OCI-LY3 (cell line): Measurements from ENCODE around the gene NOS2.
"Not testable (repeated sequence)": the region's sequence is repeated elsewhere in the genome, so short reads cannot be mapped to it uniquely, and the experiment has no call there.

Experiments used
- H2AFZ ChIP-seq: fragments of 200-600, 300-600 bp; shearing (Covaris generic); 2 replicates; pipeline ENCODE4 v1.6.0; 2014; ENCODE audit warnings: antibody characterized with exemption, low read depth, low read length
- H3K27ac ChIP-seq: fragments of 200-600, 300-600 bp; sonication (generic); 2 replicates; pipeline ENCODE4 v1.5.1; 2014; ENCODE audit warnings: mild to moderate bottlenecking, low read length, moderate library complexity, mixed read lengths
- H3K27me3 ChIP-seq: fragments of 200-600, 300-600 bp; sonication (generic); 2 replicates; pipeline ENCODE4 v1.6.1; 2014; ENCODE audit warnings: low read depth, low read length, mixed read lengths
- H3K36me3 ChIP-seq: fragments of 200-600, 300-600 bp; sonication (generic); replicated peaks from 2 replicates; pipeline ENCODE3; 2014; ENCODE audit warnings: low read depth, low read length, mixed read lengths
- H3K4me1 ChIP-seq: fragments of 300-600, 200-600 bp; sonication (generic); 2 replicates; pipeline ENCODE4 v1.6.1; 2014; ENCODE audit warnings: low read length, mixed read lengths
- H3K4me2 ChIP-seq: fragments of 200-600, 300-600 bp; sonication (generic); 2 replicates; pipeline ENCODE4 v1.6.1; 2014; ENCODE audit warnings: low read length, mixed read lengths
- H3K4me3 ChIP-seq: fragments of 300-600, 200-600 bp; sonication (generic); 2 replicates; pipeline ENCODE4 v1.5.1; 2014; ENCODE audit warnings: antibody characterized with exemption, mild to moderate bottlenecking, low read length, moderate library complexity
- H3K79me2 ChIP-seq: fragments of 300-600, 200-600 bp; shearing (Covaris generic); 2 replicates; pipeline ENCODE4 v1.6.1; 2014; ENCODE audit warnings: mild to moderate bottlenecking, low read length, mixed read lengths
- H3K9ac ChIP-seq: fragments of 300-600, 200-600 bp; shearing (Covaris generic); 2 replicates; pipeline ENCODE4 v1.6.0; 2014; ENCODE audit warnings: mild to moderate bottlenecking, low read length, moderate library complexity
- H3K9me3 ChIP-seq: fragments of 200-600, 300-600 bp; shearing (Covaris generic); 2 replicates; pipeline ENCODE4 v1.6.1; 2014; ENCODE audit warnings: low read length, mixed read lengths; ENCODE audit not compliant: insufficient read depth
- H4K20me1 ChIP-seq: fragments of 200-600, 300-600 bp; sonication (generic); 2 replicates; pipeline ENCODE4 v1.6.1; 2016; ENCODE audit warnings: low read length, mixed read lengths; ENCODE audit not compliant: insufficient read depth
- CTCF ChIP-seq: fragments of 200-600, 300-600 bp; sonication (generic); IDR thresholded peaks from 2 replicates; pipeline ENCODE4 v1.5.1; 2014; ENCODE audit warnings: antibody characterized with exemption, low read length, low read depth
- EZH2phosphoT487 ChIP-seq: fragments of 200-600 bp; shearing (Covaris generic); IDR thresholded peaks from 2 replicates; pipeline ENCODE4 v1.6.1; 2018; ENCODE audit warnings: antibody characterized with exemption, mixed run types, low read depth

NOS2 gene

DNA sequence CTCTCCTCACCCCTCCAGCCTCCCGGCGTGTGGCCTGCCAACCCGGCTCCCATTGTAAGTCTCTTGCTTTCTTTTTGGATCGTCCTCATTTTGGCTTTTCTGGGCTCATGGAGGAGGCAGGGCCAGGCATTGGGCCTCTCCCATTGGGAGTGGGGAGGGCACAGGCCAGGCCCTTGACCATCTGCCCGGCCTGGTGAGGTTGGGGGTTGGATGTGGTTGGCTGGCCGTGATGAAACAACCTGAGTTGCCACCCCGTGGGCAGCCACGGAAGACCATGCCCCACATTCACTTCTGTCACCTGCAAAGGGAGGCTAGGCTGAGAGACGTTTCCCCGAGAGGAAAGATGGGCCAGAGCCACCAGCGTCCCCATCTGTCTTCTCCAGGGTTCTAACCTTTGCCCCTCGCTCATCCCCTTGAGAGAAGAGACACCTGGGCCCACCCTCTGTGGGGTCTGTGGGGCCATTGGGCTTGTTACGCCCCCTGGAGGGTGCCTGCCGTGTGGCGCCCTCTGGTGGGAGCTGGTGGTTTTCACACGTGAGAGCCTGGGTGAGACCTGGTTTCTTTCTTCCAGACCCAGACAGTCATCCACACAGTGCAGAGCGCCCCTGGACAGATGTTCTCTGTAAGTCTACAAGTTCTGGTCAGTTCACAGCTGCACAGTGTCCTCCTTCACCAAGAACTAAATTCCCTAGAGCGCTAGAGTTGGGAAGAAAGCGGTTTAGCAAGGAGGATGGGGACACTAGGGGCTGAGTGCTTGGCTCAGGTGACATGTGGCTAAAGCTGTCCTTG lies 47.3 kb downstream of the NOS2 start:
- not testable (repeated sequence) for H4K20me1 ChIP-seq, H3K4me3 ChIP-seq, H3K79me2 ChIP-seq, H3K36me3 ChIP-seq, H3K4me2 ChIP-seq, H3K27me3 ChIP-seq, H3K4me1 ChIP-seq, H2AFZ ChIP-seq, H3K9ac ChIP-seq, H3K27ac ChIP-seq, H3K9me3 ChIP-seq
- 0 out of 2 replicates have a peak, but pooled peaks have one; percentile 7 for TF ChIP-seq CTCF

DNA sequence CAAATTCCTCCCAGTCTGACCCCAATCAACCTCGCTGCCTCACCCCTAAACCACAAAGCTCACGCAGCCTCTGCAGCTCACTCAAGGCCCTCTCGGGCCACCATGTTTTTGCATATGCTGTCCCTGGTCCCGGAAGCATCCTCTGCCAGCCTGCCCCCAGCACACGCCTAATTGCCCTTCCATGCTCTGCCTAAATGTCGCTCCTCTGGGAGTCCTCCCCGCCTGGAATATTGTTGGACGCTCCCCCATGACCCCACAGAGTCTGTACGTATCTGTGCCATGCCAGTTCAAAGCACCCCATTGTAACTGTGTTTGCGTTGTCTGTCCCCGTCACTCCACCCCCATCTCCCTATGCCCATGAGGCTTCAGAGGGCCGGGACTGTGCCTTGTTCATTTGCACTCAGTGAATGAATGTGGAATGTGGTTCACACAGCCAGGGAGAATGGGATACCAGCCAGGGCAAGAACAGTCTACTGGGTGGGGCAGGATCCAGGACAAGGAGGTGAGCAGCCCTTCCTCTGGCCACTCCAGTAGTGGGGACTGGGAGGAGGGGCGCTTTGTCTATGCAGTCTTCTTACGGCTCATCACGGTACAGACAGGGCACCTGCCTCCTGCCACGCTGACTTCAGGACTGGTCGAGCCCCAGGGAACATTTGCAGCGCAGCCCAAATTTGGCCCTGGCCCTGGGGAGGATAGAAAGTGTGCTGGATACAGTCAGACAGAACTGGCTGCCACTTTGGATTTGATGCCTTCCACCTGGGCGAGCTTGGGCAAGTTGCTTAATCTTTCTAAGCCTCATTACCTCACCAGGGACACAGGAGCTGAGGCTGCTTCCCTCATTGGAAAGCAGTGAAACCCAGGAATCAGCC lies 48.5 kb downstream of the NOS2 start:
- H3K79me2 ChIP-seq = no peaks in the 10 kb centered on the region
- no peak overlapping the region for H2AFZ ChIP-seq
- no peaks in the 10 kb centered on the region for H3K27me3 ChIP-seq
- H3K4me3 ChIP-seq = no peak overlapping the region
- H4K20me1 ChIP-seq = no peaks in the 10 kb centered on the region
- no peak overlapping the region for H3K9ac ChIP-seq
- no peak overlapping the region for H3K4me2 ChIP-seq
- no peak overlapping the region for H3K27ac ChIP-seq
- TF ChIP-seq EZH2phosphoT487 = no peak
- no peak for TF ChIP-seq CTCF
- no peaks in the 10 kb centered on the region for H3K36me3 ChIP-seq
- H3K4me1 ChIP-seq = peaks cover 2% of the 10 kb centered on the region; the same call in 1 of the 2 replicates
- H3K9me3 ChIP-seq = no peaks in the 10 kb centered on the region

DNA sequence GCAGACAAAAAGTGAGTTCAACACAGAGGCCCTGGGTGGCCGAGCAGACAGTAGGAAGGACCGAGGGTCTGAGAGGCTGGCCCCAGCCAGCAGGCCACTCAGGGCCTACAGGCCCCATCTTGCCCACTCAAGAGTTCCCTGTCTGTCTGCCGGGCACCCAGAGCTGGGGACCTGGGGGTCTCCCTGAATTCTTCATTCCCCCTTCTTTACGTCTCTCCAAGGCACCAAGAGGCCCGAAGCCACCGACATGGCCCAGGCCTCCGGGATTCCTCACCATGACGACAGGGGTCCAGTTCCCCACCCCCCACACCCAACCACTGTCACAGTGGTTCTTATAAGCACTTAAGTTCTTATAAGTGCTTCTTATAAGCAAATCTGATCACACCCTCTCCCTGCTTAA lies 49.2 kb downstream of the NOS2 start:
- Histone ChIP-seq H4K20me1 (no peaks in the 10 kb centered on the region), H2AFZ (no peak overlapping the region), H3K36me3 (no peaks in the 10 kb centered on the region), H3K4me3 (no peak overlapping the region), H3K9ac (no peak overlapping the region), H3K4me2 (no peak overlapping the region), H3K27ac (no peak overlapping the region), H3K4me1 (peaks cover 7% of the 10 kb centered on the region), H3K9me3 (no peaks in the 10 kb centered on the region), H3K79me2 (no peaks in the 10 kb centered on the region), H3K27me3 (no peaks in the 10 kb centered on the region)
- TF ChIP-seq CTCF (no peak), EZH2phosphoT487 (no peak)

DNA sequence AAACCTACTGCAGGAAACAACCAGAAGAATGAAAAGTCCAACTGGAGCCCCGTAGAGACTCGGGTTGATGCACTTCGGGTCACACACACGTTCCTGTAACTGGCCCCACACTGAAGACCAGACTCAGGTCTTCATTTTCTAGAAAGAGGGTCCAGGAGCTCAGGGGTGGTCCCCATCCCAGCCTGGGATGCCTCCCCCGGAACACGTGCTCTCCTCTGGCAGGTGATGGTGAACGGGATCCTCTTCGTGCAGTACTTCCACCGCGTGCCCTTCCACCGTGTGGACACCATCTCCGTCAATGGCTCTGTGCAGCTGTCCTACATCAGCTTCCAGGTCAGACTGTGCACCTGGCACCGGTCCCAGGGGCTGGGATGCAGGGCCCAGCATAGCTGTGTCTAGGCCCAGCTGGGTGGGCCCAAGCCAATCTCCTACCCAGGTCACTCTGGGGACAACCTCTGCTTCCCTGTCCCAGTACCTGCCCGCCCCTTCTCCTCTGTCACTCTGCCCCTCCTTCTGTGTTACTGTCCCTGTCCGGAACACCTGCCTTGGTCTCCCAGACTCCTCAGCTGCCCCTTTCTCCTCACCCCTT lies 50.7 kb downstream of the NOS2 start:
- H4K20me1 ChIP-seq, H3K27ac ChIP-seq, H3K36me3 ChIP-seq, H3K9ac ChIP-seq, H3K27me3 ChIP-seq, H3K79me2 ChIP-seq, H3K4me1 ChIP-seq, H3K4me3 ChIP-seq, H2AFZ ChIP-seq, H3K9me3 ChIP-seq, H3K4me2 ChIP-seq: not testable (repeated sequence)
